Activated CD4-positive, alpha-beta T cell treated with anti-CD3 and anti-CD28 coated beads, Interleukin-2, amount 10 ng/mL, durations not matched to agents 7 days and 5 days (primary cell): ENCODE results near the gene CCDC122. TPM values are rescaled to one million over a fixed set of nuclear protein-coding genes. Genes with fewer than 3 reads are reported as not detected.
A peak's percentile ranks its signal among the peaks of the same experiment; 100 is the strongest.

Experiments
- CTCF ChIA-PET: fragments of 350-600 bp; sonication (Branson Sonifier 250); formaldehyde crosslinking; loops from one replicate; lab custom pipeline; 2021; ENCODE audit warnings: antibody characterized with exemption; lab: Charles Lee
- POLR2A ChIA-PET: fragments of 350-600 bp; sonication (Branson Sonifier 250); formaldehyde crosslinking; loops from one replicate; lab custom pipeline; 2021; ENCODE audit warnings: antibody characterized with exemption; lab: Charles Lee
- DNase-seq: peaks from one replicate; pipeline ENCODE4 v3.0.0-alpha.2; 2020
- H3K27ac Mint-ChIP-seq: one replicate; pipeline ENCODE4 v1.8.0; 2021; ENCODE audit warnings: mild to moderate bottlenecking, moderate library complexity, mixed read lengths
- H3K27me3 Mint-ChIP-seq: one replicate; pipeline ENCODE4 v1.8.0; 2021; ENCODE audit warnings: mixed read lengths
- H3K36me3 Mint-ChIP-seq: one replicate; pipeline ENCODE4 v1.8.0; 2021; ENCODE audit warnings: low read depth, mixed read lengths
- H3K4me1 Mint-ChIP-seq: one replicate; pipeline ENCODE4 v1.8.0; 2021; ENCODE audit warnings: mixed read lengths
- H3K4me3 Mint-ChIP-seq: one replicate; pipeline ENCODE4 v1.8.0; 2021; ENCODE audit warnings: mild to moderate bottlenecking, moderate library complexity, mixed read lengths
- H3K9me3 Mint-ChIP-seq: one replicate; pipeline ENCODE4 v1.8.0; 2021; ENCODE audit warnings: mixed read lengths
- total RNA-seq, 2 experiments: library from RNA; stranded (reverse); gene quantifications; one replicate each; pipeline ENCODE4 v1.2.3, GENCODE V29; 2021

The CCDC122 gene
- total RNA-seq, 2 experiments from 2014 or later: 0.50 to 0.62 TPM

- POLR2A ChIA-PET: no interaction called here
- H3K9me3 Mint-ChIP-seq: no peaks in the 10 kb centered on the region
- H3K27me3 Mint-ChIP-seq: peaks cover 4% of the 10 kb centered on the region
- H3K36me3 Mint-ChIP-seq: peaks cover 3% of the 10 kb centered on the region
- H3K4me1 Mint-ChIP-seq: peaks cover 2% of the 10 kb centered on the region
- H3K4me3 Mint-ChIP-seq: no peak overlapping the region
- no peak for DNase-seq
- no peak overlapping the region for H3K27ac Mint-ChIP-seq
- CTCF ChIA-PET: interaction anchor here (1.5 kb wide), 1 partner anchor 9 kb away, joined by 4 read pairs; no protein-coding TSS in a partner anchor
These were observed 16.4 kb upstream of the CCDC122 start for GRCh38 chr13:43895940-43896339.

GRCh38 chr13:43894438-43894837 lies 14.9 kb upstream of the CCDC122 start:
- Mint-ChIP-seq H3K4me3 (no peak overlapping the region), H3K9me3 (no peaks in the 10 kb centered on the region), H3K4me1 (peaks cover 2% of the 10 kb centered on the region), H3K27me3 (peaks cover 1% of the 10 kb centered on the region), H3K36me3 (peaks cover 3% of the 10 kb centered on the region), H3K27ac (no peak overlapping the region)
- ChIA-PET CTCF (interaction anchor here (0.7 kb wide), 1 partner anchor 162 kb away, joined by 3 read pairs; no protein-coding TSS in a partner anchor), POLR2A (no interaction called here)
- DNase-seq: no peak

- peaks cover 21% of the 10 kb centered on the region for H3K27me3 Mint-ChIP-seq
- H3K27ac Mint-ChIP-seq: no peak overlapping the region
- ChIA-PET CTCF (no interaction called here), POLR2A (no interaction called here)
- no peak overlapping the region for H3K4me3 Mint-ChIP-seq
- no peak for DNase-seq
- no peaks in the 10 kb centered on the region for H3K9me3 Mint-ChIP-seq
- H3K4me1 Mint-ChIP-seq: peaks cover 9% of the 10 kb centered on the region
- H3K36me3 Mint-ChIP-seq: no peaks in the 10 kb centered on the region
These were observed 4.7 kb upstream of the CCDC122 start for GRCh38 chr13:43884222-43884621.

GRCh38 chr13:43883631-43884030 lies 4.1 kb upstream of the CCDC122 start:
- no peak for DNase-seq
- H3K36me3 Mint-ChIP-seq: no peaks in the 10 kb centered on the region
- H3K27ac Mint-ChIP-seq: no peak overlapping the region
- peaks cover 11% of the 10 kb centered on the region for H3K4me1 Mint-ChIP-seq
- no peaks in the 10 kb centered on the region for H3K9me3 Mint-ChIP-seq
- no peak overlapping the region for H3K4me3 Mint-ChIP-seq
- CTCF ChIA-PET: no interaction called here
- peaks cover 20% of the 10 kb centered on the region for H3K27me3 Mint-ChIP-seq
- POLR2A ChIA-PET: no interaction called here

GRCh38 chr13:43881580-43881979 lies 2.0 kb upstream of the CCDC122 start:
- no peak overlapping the region for H3K27ac Mint-ChIP-seq
- H3K4me1 Mint-ChIP-seq: peaks cover 14% of the 10 kb centered on the region
- DNase-seq: no peak
- no peaks in the 10 kb centered on the region for H3K9me3 Mint-ChIP-seq
- no peaks in the 10 kb centered on the region for H3K36me3 Mint-ChIP-seq
- POLR2A ChIA-PET: no interaction called here
- no peak overlapping the region for H3K4me3 Mint-ChIP-seq
- peaks cover 17% of the 10 kb centered on the region for H3K27me3 Mint-ChIP-seq
- CTCF ChIA-PET: no interaction called here

GRCh38 chr13:43880926-43881325 lies 1.4 kb upstream of the CCDC122 start:
- Mint-ChIP-seq H3K9me3 (no peaks in the 10 kb centered on the region), H3K36me3 (no peaks in the 10 kb centered on the region), H3K27ac (no peak overlapping the region), H3K4me1 (peaks cover 14% of the 10 kb centered on the region), H3K27me3 (peaks cover 14% of the 10 kb centered on the region), H3K4me3 (no peak overlapping the region)
- ChIA-PET POLR2A (no interaction called here), CTCF (no interaction called here)
- no peak for DNase-seq

- Mint-ChIP-seq H3K4me3 (peak overlapping the region; percentile 79), H3K9me3 (no peaks in the 10 kb centered on the region), H3K27ac (peak overlapping the region; percentile 70), H3K4me1 (peaks cover 14% of the 10 kb centered on the region), H3K36me3 (no peaks in the 10 kb centered on the region), H3K27me3 (peaks cover 14% of the 10 kb centered on the region)
- ChIA-PET CTCF (interaction anchor here (0.6 kb wide), 1 partner anchor 401 kb away, joined by 3 read pairs; no protein-coding TSS in a partner anchor), POLR2A (no interaction called here)
- no peak for DNase-seq
These were observed 795 bp upstream of the CCDC122 start for GRCh38 chr13:43880214-43880855.

- peak within 1 kb of the TSS; percentile 86 for H3K27ac Mint-ChIP-seq
- H3K27me3 Mint-ChIP-seq: peaks cover 14% of the 10 kb centered on the region
- ChIA-PET POLR2A (no interaction called here), CTCF (interaction anchor here (0.6 kb wide), 1 partner anchor 401 kb away, joined by 3 read pairs; no protein-coding TSS in a partner anchor)
- no peaks in the 10 kb centered on the region for H3K9me3 Mint-ChIP-seq
- peak; percentile 35 for DNase-seq
- H3K36me3 Mint-ChIP-seq: no peaks in the 10 kb centered on the region
- H3K4me1 Mint-ChIP-seq: peaks cover 14% of the 10 kb centered on the region
- peak within 1 kb of the TSS; percentile 79 for H3K4me3 Mint-ChIP-seq
These were observed 228 bp upstream of the CCDC122 start, which contains the start of gene LACC1 for GRCh38 chr13:43879755-43880181. Gene LACC1, plus strand, starts transcription at chr13:43879904. Its CDS starts 1,082 bp downstream, at chr13:43880986.

- Mint-ChIP-seq H3K9me3 (no peaks in the 10 kb centered on the region), H3K4me3 (no peak overlapping the region), H3K27me3 (peaks cover 14% of the 10 kb centered on the region), H3K4me1 (peaks cover 14% of the 10 kb centered on the region), H3K27ac (no peak overlapping the region), H3K36me3 (no peaks in the 10 kb centered on the region)
- ChIA-PET POLR2A (no interaction called here), CTCF (interaction anchor here (0.7 kb wide), 2 partner anchors 175 to 543 kb away, joined by 3 read pairs; no protein-coding TSS in a partner anchor)
- DNase-seq: no peak
These were observed 1.8 kb downstream of the CCDC122 start for GRCh38 chr13:43877766-43878165.

GRCh38 chr13:43877326-43877725 lies 2.2 kb downstream of the CCDC122 start:
- ChIA-PET CTCF (interaction anchor here (0.6 to 0.7 kb wide), 3 partner anchors 175 to 1495 kb away, joined by 3 to 4 read pairs (median 3); no protein-coding TSS in a partner anchor), POLR2A (no interaction called here)
- no peak for DNase-seq
- peaks cover 14% of the 10 kb centered on the region for H3K27me3 Mint-ChIP-seq
- H3K9me3 Mint-ChIP-seq: no peaks in the 10 kb centered on the region
- peaks cover 14% of the 10 kb centered on the region for H3K4me1 Mint-ChIP-seq
- no peaks in the 10 kb centered on the region for H3K36me3 Mint-ChIP-seq
- H3K4me3 Mint-ChIP-seq: no peak overlapping the region
- H3K27ac Mint-ChIP-seq: no peak overlapping the region

GRCh38 chr13:43876366-43876765 lies 3.2 kb downstream of the CCDC122 start:
- H3K4me1 Mint-ChIP-seq: peaks cover 14% of the 10 kb centered on the region
- H3K36me3 Mint-ChIP-seq: no peaks in the 10 kb centered on the region
- ChIA-PET CTCF (no interaction called here), POLR2A (no interaction called here)
- no peak overlapping the region for H3K4me3 Mint-ChIP-seq
- DNase-seq: no peak
- peaks cover 13% of the 10 kb centered on the region for H3K27me3 Mint-ChIP-seq
- H3K9me3 Mint-ChIP-seq: no peaks in the 10 kb centered on the region
- no peak overlapping the region for H3K27ac Mint-ChIP-seq

- DNase-seq: no peak
- H3K4me3 Mint-ChIP-seq: no peak overlapping the region
- H3K36me3 Mint-ChIP-seq: no peaks in the 10 kb centered on the region
- ChIA-PET POLR2A (no interaction called here), CTCF (no interaction called here)
- H3K4me1 Mint-ChIP-seq: peaks cover 5% of the 10 kb centered on the region
- H3K27me3 Mint-ChIP-seq: no peaks in the 10 kb centered on the region
- no peak overlapping the region for H3K27ac Mint-ChIP-seq
- no peaks in the 10 kb centered on the region for H3K9me3 Mint-ChIP-seq
These were observed 4.9 kb downstream of the CCDC122 start for GRCh38 chr13:43874504-43875092.

GRCh38 chr13:43872181-43872580 lies 7.4 kb downstream of the CCDC122 start:
- no peak overlapping the region for H3K27ac Mint-ChIP-seq
- H3K36me3 Mint-ChIP-seq: no peaks in the 10 kb centered on the region
- H3K4me1 Mint-ChIP-seq: no peaks in the 10 kb centered on the region
- H3K27me3 Mint-ChIP-seq: no peaks in the 10 kb centered on the region
- H3K4me3 Mint-ChIP-seq: no peak overlapping the region
- no peaks in the 10 kb centered on the region for H3K9me3 Mint-ChIP-seq
- POLR2A ChIA-PET: no interaction called here
- CTCF ChIA-PET: no interaction called here
- DNase-seq: no peak
